BJ (cell line): ENCODE data around the gene CTDSP2. TPM values are rescaled to one million over a fixed set of nuclear protein-coding genes. Genes with fewer than 3 reads are reported as not detected.
"Not testable (repeated sequence)": the region's sequence is repeated elsewhere in the genome, so short reads cannot be mapped to it uniquely, and the experiment has no call there.

Experiments used
- CTCF ChIA-PET: fragments of 350-600 bp; formaldehyde crosslinking; extraction: SDS; loops from one replicate; lab custom pipeline; 2021; ENCODE audit warnings: antibody characterized with exemption, inconsistent platforms; lab: Yijun Ruan, JAX
- POLR2A ChIA-PET: fragments of 300-600 bp; sonication (Branson Sonifier 250); formaldehyde crosslinking; extraction: SDS; loops from one replicate; lab custom pipeline; 2021; ENCODE audit warnings: antibody characterized with exemption; lab: Charles Lee
- DNase-seq: peaks from one replicate; pipeline ENCODE4 v3.0.0-alpha.2; 2011; ENCODE audit warnings: low read depth
- H3K27me3 ChIP-seq: 2 replicates; pipeline ENCODE4 v1.6.0; 2011; ENCODE audit warnings: low read length; ENCODE audit not compliant: control insufficient read depth, insufficient read depth
- H3K36me3 ChIP-seq: 2 replicates; pipeline ENCODE4 v1.5.1; 2011; ENCODE audit warnings: low read length; ENCODE audit not compliant: control insufficient read depth, insufficient read depth
- H3K4me3 ChIP-seq: 2 replicates; pipeline ENCODE4 v1.5.1; 2011; ENCODE audit warnings: low read depth, mild to moderate bottlenecking, control low read depth, low read length
- CTCF ChIP-seq: IDR thresholded peaks from 2 replicates; pipeline ENCODE4 v1.5.1; 2011; ENCODE audit warnings: low read depth, mild to moderate bottlenecking, control low read depth, inconsistent platforms, low read length, moderate library complexity; ENCODE audit not compliant: insufficient read depth
- polyA plus RNA-seq: library from polyadenylated mRNA; depleted of rRNA; stranded (reverse); fragments of >200 nt; gene quantifications from 2 replicates; pipeline ENCODE4 v1.2.3, GENCODE V29; 2011

CTDSP2 gene
- polyA plus RNA-seq, 1 experiment, result 284 TPM

DNA sequence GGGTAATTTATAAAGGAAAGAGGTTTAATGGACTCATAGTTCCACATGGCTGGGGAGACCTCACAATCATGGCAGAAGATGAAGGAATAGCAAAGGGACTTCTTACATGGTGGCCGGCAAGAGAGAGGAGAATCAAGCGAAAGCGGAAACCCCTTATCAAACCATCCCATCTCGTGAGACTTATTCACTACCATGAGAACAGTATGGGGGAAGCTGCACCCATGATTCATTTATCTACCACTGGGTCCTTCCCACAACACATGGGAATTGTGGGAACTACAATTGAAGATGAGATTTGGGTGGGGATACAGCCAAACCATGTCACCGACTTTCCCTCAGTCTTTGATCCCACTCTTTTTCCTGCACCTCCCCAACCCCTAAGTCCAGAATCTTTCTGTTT lies 12.6 kb upstream of the CTDSP2 start:
- Histone ChIP-seq H3K4me3 (no peak overlapping the region), H3K36me3 (no peaks in the 10 kb centered on the region), H3K27me3 (no peaks in the 10 kb centered on the region)
- no peak for DNase-seq
- CTCF ChIA-PET, result no interaction called here
- TF ChIP-seq CTCF, result no peak
- POLR2A ChIA-PET, result no interaction called here

DNA sequence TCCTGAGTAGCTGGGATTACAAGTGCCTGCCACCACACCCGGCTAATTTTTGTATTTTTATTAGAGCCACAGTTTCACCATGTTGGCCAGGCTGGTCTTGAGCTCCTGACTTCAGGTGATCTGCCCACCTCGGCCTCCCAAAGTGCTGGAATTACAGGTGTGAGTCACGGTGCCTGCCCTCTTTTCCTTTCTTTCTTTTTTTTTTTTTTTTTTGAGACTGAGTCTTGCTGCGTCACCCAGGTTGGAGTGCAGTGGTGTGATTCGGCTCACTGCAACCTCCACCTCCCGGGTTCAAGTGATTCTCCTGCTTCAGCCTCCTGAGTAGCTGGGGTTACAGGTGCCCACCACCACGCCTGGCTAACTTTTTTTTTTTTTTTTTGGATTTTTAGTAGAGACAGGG lies 11.6 kb upstream of the CTDSP2 start:
- H3K27me3 ChIP-seq, DNase-seq, H3K36me3 ChIP-seq, POLR2A ChIA-PET, H3K4me3 ChIP-seq, CTCF ChIA-PET: not testable (repeated sequence)

DNA sequence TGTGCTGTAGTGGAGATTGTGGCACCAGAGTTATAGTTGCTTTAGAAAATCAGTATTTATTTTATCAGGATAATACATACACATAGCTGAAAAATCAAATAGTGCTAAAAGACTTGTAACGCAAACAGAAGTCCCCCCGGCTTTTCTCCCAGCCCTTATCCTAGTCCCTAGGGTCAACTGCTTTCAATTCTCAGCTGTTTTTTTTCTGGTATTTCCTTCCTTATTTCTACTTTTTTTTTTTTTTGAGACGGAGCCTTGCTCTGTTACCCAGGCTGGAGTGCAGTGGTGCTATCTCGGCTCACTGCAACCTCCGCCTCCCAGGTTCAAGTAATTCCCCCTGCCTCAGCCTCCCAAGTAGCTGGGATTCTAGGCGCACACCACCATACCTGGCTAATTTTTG lies 8.4 kb upstream of the CTDSP2 start:
- Histone ChIP-seq H3K27me3 (no peaks in the 10 kb centered on the region), H3K36me3 (no peaks in the 10 kb centered on the region), H3K4me3 (no peak overlapping the region)
- no peak for TF ChIP-seq CTCF
- CTCF ChIA-PET, result interaction anchor here (0.7 kb wide), 1 partner anchor 26 kb away, joined by 3 read pairs; no protein-coding TSS in a partner anchor
- POLR2A ChIA-PET, result no interaction called here
- no peak for DNase-seq

DNA sequence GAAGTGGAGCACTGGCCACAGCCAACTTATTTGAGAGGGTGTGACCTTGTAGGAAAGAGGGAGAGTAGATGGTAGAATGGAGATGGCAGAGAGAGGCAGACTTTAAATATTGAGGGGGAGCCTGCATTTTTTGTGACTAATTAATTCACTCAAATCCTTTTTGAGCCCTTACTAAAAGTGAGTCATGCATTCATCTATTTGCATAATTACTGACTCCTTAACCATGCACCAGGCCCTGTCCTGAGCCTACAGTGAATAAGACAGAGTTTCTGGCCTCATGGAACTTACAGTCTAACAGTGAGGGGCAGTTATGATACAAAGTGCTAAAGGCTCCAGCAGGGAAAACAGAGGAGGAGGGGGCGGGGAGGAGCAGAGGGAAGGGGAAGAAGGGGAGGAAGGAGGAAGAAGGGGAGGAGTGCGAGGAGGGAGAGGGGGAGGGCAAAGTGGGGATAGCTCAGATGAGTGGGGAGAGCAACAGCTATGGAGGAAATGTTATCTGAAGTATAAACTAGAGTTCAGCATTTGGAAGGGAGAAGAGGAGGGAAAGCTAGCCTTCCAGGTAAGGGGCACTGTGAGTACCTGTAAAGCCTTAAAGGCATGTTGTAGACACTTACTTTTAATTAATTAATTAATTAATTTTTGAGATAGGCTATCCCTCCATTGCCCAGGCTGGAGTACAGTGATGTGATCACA lies 7.5 kb upstream of the CTDSP2 start:
- no peak for TF ChIP-seq CTCF
- CTCF ChIA-PET, result interaction anchor here (1.2 kb wide), 1 partner anchor 39 kb away, joined by 3 read pairs; no protein-coding TSS in a partner anchor
- no peak for DNase-seq
- H3K27me3 ChIP-seq, result no peaks in the 10 kb centered on the region
- H3K36me3 ChIP-seq, result no peaks in the 10 kb centered on the region
- POLR2A ChIA-PET, result no interaction called here
- H3K4me3 ChIP-seq, result no peak overlapping the region

GRCh38 chr12:57852620-57853500 lies 6.3 kb upstream of the CTDSP2 start:
- ChIA-PET CTCF (interaction anchor here (1.2 to 2.1 kb wide), 4 partner anchors 9 to 44 kb away, joined by 3 to 7 read pairs (median 6); no protein-coding TSS in a partner anchor), POLR2A (no interaction called here)
- no peaks in the 10 kb centered on the region for H3K27me3 ChIP-seq
- no peaks in the 10 kb centered on the region for H3K36me3 ChIP-seq
- no peak overlapping the region for H3K4me3 ChIP-seq
- peak; percentile 28; the same call in 1 of the 2 replicates for TF ChIP-seq CTCF
- no peak for DNase-seq
